ENCODE measurements around the gene ACKR2.

- TF ChIP-seq CTCF (IDR thresholded peaks at IDR 0.05; ENCODE audit: low read depth, low read length) (no peak), POLR2A (IDR thresholded peaks at IDR 0.05; ENCODE audit: extremely low read depth, insufficient read length) (no peak), MAX (IDR thresholded peaks at IDR 0.05; ENCODE audit: low read depth, low read length) (no peak), MYC (IDR thresholded peaks at IDR 0.05; ENCODE audit: low read depth, low read length) (no peak)
Measured at GRCh38 chr3:42778644-42779043, 30.6 kb upstream of the ACKR2 start.
